DMS 273 (cell line): ENCODE results near the gene OR6T1.

Source experiments
- DNase-seq: peaks from one replicate; lab custom pipeline; 2025; ENCODE audit not compliant: unreplicated experiment; lab: John Stamatoyannopoulos, UW

OR6T1 gene, protein sequence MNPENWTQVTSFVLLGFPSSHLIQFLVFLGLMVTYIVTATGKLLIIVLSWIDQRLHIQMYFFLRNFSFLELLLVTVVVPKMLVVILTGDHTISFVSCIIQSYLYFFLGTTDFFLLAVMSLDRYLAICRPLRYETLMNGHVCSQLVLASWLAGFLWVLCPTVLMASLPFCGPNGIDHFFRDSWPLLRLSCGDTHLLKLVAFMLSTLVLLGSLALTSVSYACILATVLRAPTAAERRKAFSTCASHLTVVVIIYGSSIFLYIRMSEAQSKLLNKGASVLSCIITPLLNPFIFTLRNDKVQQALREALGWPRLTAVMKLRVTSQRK

DNA sequence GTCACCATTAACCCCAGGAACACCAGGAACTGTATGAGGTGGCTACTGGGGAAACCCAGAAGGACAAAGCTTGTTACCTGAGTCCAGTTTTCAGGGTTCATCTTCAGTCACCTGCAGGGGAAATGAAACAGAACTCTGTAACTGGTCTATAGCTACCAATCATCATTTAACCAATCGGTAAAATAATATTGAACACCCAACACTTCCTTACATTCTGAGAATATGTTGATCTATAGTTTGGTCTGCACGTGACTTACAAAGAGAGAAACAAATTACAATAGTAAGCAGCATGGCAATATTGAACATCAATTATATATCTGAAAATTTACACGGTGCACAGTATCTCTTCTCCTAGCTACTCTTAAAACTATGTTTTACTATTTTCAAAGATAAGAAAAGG is at the start of gene OR6T1:
Gene OR6T1 (minus strand): TSS at position 101 of the 400 bp plus-strand sequence. CDS start 0 bp downstream, at position 101.
- no peak for DNase-seq

GRCh38 chr11:123979311-123979710 is 35.7 kb upstream of the OR6T1 start:
- DNase-seq = no peak

- no peak for DNase-seq
Observed at GRCh38 chr11:123977731-123978347, 34.2 kb upstream of the OR6T1 start, which contains the start of gene OR10S1. OR10S1 (minus strand) TSS chr11:123977781; CDS start chr11:123977664, 117 bp downstream.

GRCh38 chr11:123976770-123977560 is 33.3 kb upstream of the OR6T1 start:
- no peak for DNase-seq

DNA sequence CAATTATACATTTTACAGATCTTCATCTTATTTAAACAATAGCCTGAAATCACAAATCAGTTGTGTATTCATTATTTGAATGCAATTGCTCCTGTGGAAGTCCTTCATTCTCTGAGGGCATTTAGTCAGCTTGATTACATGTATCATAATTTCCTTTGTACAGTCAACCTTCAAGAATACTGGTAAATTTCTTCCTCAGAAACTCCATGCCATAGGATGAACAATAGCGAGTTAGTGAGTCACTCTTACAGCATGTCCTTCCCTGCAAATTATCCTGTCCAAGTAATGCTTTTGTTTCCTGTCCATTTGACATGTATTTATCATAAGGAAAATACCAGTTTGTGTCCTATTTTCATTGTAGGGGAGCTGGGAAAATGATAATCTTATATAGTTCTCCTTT is 30.2 kb upstream of the OR6T1 start:
- DNase-seq = no peak

DNA sequence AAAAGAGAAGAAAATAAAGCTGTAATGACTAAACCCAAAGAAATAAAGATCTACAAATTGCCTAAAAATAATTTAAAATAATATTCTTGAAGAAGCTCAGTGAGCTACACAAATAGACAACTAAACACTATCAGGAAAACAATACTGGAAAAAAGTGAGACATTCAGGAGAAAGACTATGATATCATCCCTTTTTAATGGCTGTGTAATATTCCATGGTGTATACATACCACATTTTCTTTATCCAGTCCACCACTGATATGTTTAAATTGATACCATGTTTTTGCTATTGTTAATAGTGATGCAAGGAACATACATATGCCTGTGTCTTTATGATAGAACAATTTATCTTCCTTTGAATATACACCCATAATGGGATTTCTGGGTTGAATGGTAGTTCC is 13.1 kb upstream of the OR6T1 start:
- DNase-seq = no peak

DNA sequence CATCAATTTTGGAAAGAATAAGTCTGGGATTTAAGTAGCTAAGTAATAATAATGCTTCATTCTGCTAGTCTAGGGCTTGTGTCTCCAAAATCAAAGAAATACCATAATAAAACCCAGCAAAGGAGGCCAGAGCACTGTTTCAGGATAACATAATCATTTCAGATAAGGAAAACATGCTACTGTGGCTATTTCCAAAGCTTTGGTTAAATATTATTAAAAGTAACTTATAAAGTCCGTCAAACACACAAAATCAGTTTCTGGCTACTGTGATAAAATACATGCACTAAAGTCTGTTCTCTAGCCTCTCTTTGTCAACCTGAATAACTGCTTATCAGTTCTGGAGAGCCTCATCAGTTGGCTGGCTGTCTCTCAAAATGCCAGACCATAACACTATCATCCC is 1.5 kb upstream of the OR6T1 start:
- no peak for DNase-seq

DNA sequence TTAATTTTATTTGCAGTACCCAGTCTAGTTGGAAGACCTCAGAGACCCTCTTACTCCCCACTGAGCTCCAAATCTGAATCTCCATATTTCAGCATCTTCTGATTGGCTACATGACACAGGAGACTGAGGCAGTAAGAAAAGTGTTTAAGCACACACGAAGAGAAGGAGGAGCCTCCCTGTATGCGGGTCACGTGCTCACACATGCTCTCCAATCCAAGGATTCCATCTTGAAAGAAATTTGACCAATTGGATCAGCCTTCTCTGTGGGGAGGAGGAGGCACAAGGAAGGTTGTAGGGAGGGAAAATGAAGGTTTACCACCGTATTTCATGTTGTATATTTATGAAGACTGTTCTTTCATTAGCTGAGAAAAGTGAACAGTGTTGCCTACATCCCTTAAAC is 1.2 kb downstream of the OR6T1 start:
- no peak for DNase-seq

DNA sequence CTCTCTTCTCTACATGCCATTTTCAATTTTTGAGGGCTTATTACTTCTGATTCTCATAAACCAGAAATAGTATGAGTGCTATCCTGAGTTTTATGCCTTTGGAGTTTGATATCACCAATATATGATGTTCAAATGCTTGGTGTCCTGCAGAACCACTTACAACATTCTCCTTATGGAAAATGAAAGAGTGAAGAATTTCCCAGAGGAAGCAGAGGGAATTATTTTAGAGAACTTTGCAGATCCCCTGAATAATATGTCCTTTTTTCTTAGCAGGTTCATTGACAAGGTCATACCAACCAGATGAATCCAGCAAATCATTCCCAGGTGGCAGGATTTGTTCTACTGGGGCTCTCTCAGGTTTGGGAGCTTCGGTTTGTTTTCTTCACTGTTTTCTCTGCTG is 4.3 kb downstream of the OR6T1 start, which contains the start of gene OR4D5:
Gene OR4D5 (plus strand): TSS at position 301 of the 400 bp plus-strand sequence. CDS start 0 bp downstream, at position 301.
- DNase-seq = no peak

GRCh38 chr11:123924027-123924426 is 19.6 kb downstream of the OR6T1 start:
- DNase-seq = no peak

DNA sequence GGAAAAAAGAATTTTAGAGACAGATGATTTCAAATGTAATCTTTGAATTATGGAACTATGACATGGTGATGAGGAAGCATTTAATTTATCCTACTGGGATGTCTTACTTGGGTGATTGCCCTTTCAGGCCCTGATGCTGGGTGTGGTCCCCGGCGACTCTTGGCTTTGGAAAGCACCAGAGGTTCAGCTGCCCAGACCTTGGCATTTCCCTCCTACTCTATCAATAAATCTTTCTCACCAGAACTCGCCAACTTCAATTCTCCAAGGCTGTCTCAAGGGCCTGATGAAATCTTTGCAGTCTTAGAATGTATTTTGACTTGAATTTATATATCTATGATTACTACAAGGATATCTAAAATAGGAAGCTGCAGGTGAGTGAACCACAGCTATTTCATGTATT is 22.7 kb downstream of the OR6T1 start:
- DNase-seq = peak; percentile 0

GRCh38 chr11:123905826-123906225 is 37.8 kb downstream of the OR6T1 start:
- DNase-seq = peak; percentile 3

DNA sequence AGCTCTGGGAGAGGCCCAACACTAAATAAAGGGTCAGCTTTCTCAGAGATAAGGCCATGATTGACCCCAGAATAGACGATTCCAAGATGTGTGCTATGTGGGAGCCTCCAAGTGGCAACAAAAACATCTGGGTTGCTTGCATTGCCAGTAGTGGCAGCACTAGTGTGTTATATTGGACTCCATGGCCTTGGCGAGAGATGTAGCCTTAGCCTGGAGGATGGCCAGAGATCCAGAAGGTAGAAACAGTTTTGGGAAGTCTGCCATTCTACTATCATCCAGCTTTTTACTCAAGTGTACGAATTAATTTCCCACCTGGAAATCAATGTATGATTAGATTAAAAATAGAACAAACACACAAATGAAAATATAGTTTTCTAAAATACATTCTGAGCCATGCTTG is 38.7 kb downstream of the OR6T1 start:
- peak; percentile 27 for DNase-seq

DNA sequence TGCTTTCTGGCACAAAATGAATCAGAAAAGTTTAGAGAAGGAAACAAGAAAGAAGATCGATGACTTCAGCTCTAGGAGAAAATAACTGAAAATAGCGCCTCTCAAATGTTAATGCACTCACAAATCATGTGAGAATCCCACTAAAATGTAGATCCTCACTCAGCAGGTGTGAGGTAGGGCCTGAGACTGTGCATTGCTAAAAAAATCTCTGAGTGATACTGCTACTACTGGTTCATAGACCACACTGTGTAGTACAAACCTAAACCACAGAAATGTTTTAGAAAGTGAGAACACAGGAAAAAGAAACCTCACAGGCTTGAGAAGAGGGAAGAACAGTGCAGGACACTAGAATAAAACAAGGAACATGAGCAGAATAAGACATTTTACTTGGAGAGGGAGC is 39.7 kb downstream of the OR6T1 start:
- no peak for DNase-seq

DNA sequence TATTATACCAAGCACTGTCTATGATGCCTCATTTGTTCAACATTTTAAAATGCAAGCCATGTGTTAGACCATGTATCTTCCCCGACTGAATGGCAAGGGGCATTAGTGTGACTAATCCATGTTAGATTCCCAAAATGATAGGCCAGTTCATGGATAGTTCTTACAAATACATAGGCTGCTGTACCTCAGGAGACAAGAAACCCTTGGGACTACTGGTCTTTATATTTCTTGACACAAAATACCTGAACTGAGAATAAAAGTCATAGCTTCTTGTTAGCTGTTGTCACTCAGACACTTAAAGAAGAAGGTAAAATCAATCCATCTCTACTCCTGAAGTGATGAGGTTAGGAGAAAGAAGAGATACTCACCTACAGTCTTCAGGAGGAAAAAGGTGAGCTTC is 41.8 kb downstream of the OR6T1 start, which contains the start of gene OR8D4:
Gene OR8D4 (plus strand): TSS at position 301 of the 400 bp plus-strand sequence. CDS start 4,265 bp downstream, outside the sequence.
- DNase-seq = no peak

GRCh38 chr11:123899792-123900191 is 43.8 kb downstream of the OR6T1 start:
- no peak for DNase-seq
